ENCODE results near the gene HSPB2. TPM values are rescaled to one million over a fixed set of nuclear protein-coding genes. Genes with fewer than 3 reads are reported as not detected.

Gene HSPB2
- total and polyA plus RNA-seq, 2 of the 8 experiments (the other 6 are each of a cell fraction or from before 2014, with no cell fraction given): 0.32 to 0.86 TPM

- H2AK5ac ChIP-seq (ENCODE audit: low read depth, low read length): 0 out of 2 replicates have a peak overlapping the region, but pooled peaks have one; percentile 0
- DNase-seq (ENCODE audit: low read depth in 1 of 2, low spot score in 2 of 2): no peak
- no peak overlapping the region for H3K27ac ChIP-seq (ENCODE audit: low read depth, low read length)
- no peak overlapping the region for H3K14ac ChIP-seq (ENCODE audit: insufficient read length)
- no peak for FAIRE-seq
- H3K9ac ChIP-seq (replicated peaks in 1 of 4; ENCODE audit: extremely low read depth in 1 of 4, low read depth in 3 of 4, low read length in 3 of 4): no peak overlapping the region; a peak in 1 of 7 replicates
- H2BK20ac ChIP-seq (ENCODE audit: low read length): no peak overlapping the region
- H4K8ac ChIP-seq (ENCODE audit: extremely low read depth, insufficient read depth, low read length): no peak overlapping the region
- 0 out of 2 replicates have a peak overlapping the region, but pooled peaks have one; percentile 28 for H2AFZ ChIP-seq (ENCODE audit: low read length)
- ChIA-PET CTCF (ENCODE audit: partially characterized antibody) (interaction anchor here (0.6 to 25.5 kb wide), 18 partner anchors 9 to 88 kb away, joined by 3 to 565 read pairs (median 4); partner anchors contain the start of gene DLAT), POLR2A (ENCODE audit: partially characterized antibody) (interaction anchor here (0.8 to 3.1 kb wide), 15 partner anchors 8 to 72 kb away, joined by 3 to 22 read pairs (median 3); partner anchors contain the start of gene C11orf52)
- H2BK15ac ChIP-seq (ENCODE audit: low read length): no peak overlapping the region
- H3K23ac ChIP-seq (ENCODE audit: insufficient read length): no peak overlapping the region
- WGBS, 2 experiments (ENCODE audit: extremely low coverage in 1 of 2, insufficient coverage in 1 of 2, insufficient read length in 1 of 2, insufficient replicate concordance in 2 of 2, low coverage in 1 of 2, low lambda C conversion rate in 2 of 2, missing lambda C conversion rate in 1 of 2): 70% methylated on average over 7 of the region's 7 CpGs; no CpG with 5 or more reads in 1 of the 2 experiments
- no peaks in the 10 kb centered on the region for H3K79me1 ChIP-seq (ENCODE audit: low read depth, low read length)
- H2BK120ac ChIP-seq (replicated peaks; ENCODE audit: low read depth, low read length): no peak overlapping the region
- H3K18ac ChIP-seq (ENCODE audit: extremely low read depth, low read length): peak overlapping the region; percentile 93
- peaks cover 12 to 22% (median 12%) of the 10 kb centered on the region in 4 experiments for H3K4me1 ChIP-seq (replicated peaks in 1 of 4; ENCODE audit: control insufficient read depth in 3 of 4, insufficient read depth in 4 of 4, low read length in 3 of 4)
- H3K9me3 ChIP-seq (ENCODE audit: insufficient read depth in 2 of 2, low read depth in 1 of 2, low read length in 1 of 2): no peaks in the 10 kb centered on the region
- H3K23me2 ChIP-seq (ENCODE audit: low read depth, low read length): peaks cover 10% of the 10 kb centered on the region
- peak overlapping the region; percentile 77 to 95 for H3K4me2 ChIP-seq (ENCODE audit: insufficient read depth in 1 of 2, low read depth in 2 of 2, low read length in 2 of 2)
- no peaks in the 10 kb centered on the region for H3K27me3 ChIP-seq (replicated peaks in 1 of 4; ENCODE audit: control insufficient read depth in 3 of 4, extremely low read depth in 1 of 4, insufficient read depth in 3 of 4, low read length in 3 of 4)
- no peaks in the 10 kb centered on the region for H4K20me1 ChIP-seq (replicated peaks in 1 of 2; ENCODE audit: control insufficient read depth in 1 of 2, insufficient read depth in 2 of 2, low read length in 2 of 2)
- H2BK5ac ChIP-seq (ENCODE audit: low read depth, low read length): peak overlapping the region; percentile 61; the same call in 1 of the 2 replicates
- H3K4me3 ChIP-seq (ENCODE audit: extremely low read depth in 1 of 4, insufficient read depth in 2 of 4, low read depth in 3 of 4, low read length in 4 of 4): peak overlapping the region; percentile 54 to 91 (median 64); a peak in 6 of 8 replicates
- H2BK12ac ChIP-seq (ENCODE audit: low read depth, low read length): peak overlapping the region; percentile 51; the same call in 1 of the 2 replicates
- H4K5ac ChIP-seq (ENCODE audit: insufficient read length, low read depth, low read length): peak overlapping the region; percentile 20
- H3K36me3 ChIP-seq (ENCODE audit: control insufficient read depth in 2 of 4, insufficient read depth in 4 of 4, low read length in 3 of 4): no peaks in the 10 kb centered on the region
- H3K79me2 ChIP-seq (ENCODE audit: control insufficient read depth in 1 of 2, insufficient read depth in 2 of 2, low read length in 2 of 2): peaks cover 0 to 5% of the 10 kb centered on the region in 2 experiments; a peak in 2 of 4 replicates
- peak overlapping the region; percentile 84 for H4K91ac ChIP-seq (replicated peaks; ENCODE audit: insufficient read length, low read length)
- H3K56ac ChIP-seq (replicated peaks; ENCODE audit: insufficient read length, low read depth, low read length): no peak overlapping the region
- H3K4ac ChIP-seq (replicated peaks; ENCODE audit: insufficient read length, low read depth, low read length): peak overlapping the region; percentile 2
- TF ChIP-seq SUZ12 (IDR thresholded peaks at IDR 0.05; ENCODE audit: low read length): no peak
- TF ChIP-seq CHD2 (IDR thresholded peaks at IDR 0.05; ENCODE audit: low read length): no peak
- TF ChIP-seq YY1 (IDR thresholded peaks at IDR 0.05; ENCODE audit: low read depth, low read length): no peak
- TF ChIP-seq KDM1A (IDR thresholded peaks at IDR 0.05; ENCODE audit: borderline replicate concordance, low read length): no peak
- TF ChIP-seq HDAC2 (IDR thresholded peaks at IDR 0.05; ENCODE audit: borderline replicate concordance in 1 of 2, low read depth in 2 of 2, low read length in 2 of 2): no peak
- TF ChIP-seq, protein P1, sequence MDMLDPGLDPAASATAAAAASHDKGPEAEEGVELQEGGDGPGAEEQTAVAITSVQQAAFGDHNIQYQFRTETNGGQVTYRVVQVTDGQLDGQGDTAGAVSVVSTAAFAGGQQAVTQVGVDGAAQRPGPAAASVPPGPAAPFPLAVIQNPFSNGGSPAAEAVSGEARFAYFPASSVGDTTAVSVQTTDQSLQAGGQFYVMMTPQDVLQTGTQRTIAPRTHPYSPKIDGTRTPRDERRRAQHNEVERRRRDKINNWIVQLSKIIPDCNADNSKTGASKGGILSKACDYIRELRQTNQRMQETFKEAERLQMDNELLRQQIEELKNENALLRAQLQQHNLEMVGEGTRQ (IDR thresholded peaks at IDR 0.05; ENCODE audit: low read length): no peak
- TF ChIP-seq NANOG (IDR thresholded peaks at IDR 0.05; ENCODE audit: insufficient read depth, low read depth, low read length, poor library complexity, severe bottlenecking): no peak
- no peak for TF ChIP-seq ASH2L (IDR thresholded peaks at IDR 0.05; ENCODE audit: low read length)
Observed at GRCh38 chr11:111937844-111938243, 25.3 kb downstream of the HSPB2 start.
